NCI-H2081 treated with DMSO at 0.1 percent for 48 hours (cell line): Measurements from ENCODE around the gene WWOX.

Experiments
- DNase-seq: peaks from one replicate; lab custom pipeline; 2025; lab: John Stamatoyannopoulos, UW

The WWOX gene

GRCh38 chr16:79104567-79104966, 1005.1 kb downstream of the WWOX start:
- DNase-seq: no peak

DNA sequence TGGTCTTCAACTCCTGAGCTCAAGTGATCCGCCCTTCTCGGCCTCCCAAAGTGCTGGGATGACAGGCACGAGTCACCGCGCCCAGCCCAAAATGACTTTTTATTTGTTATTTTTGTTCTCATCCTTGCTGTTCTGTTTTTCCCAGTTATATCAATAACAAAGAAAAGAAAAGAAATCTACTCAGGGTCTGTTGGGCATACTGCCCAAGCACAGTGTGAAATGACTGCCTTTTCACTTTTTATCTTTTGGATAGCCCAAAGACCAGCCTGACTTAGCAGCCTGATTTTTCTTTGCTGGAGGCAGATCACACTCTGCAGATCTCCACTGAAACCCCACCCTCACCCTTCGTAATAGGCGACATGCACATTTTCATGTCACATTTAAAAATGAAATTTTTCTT, 1007.8 kb downstream of the WWOX start:
- DNase-seq: no peak

- DNase-seq: no peak
Observed at GRCh38 chr16:79109771-79110170, 1010.3 kb downstream of the WWOX start.

DNA sequence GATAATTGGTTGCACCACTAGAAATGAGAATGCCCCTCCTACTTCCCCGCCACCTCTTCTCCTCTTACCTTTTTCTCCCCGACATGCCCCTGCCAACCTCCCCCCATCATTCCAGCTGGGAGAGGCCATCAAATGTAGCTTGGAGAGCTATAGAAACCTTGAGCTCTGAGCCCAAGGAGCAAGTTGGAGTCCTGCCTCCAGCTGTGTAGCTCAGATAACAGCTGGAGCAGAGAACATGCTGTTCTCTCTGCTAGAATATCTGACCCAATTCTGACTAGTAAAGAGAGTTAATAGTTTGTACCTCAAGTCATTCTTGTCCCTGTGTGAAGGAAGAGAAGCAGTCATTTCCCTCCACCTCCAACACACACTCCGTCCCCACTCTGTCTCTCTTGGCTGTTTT, 1010.8 kb downstream of the WWOX start:
- no peak for DNase-seq

- DNase-seq: no peak
Observed at GRCh38 chr16:79110953-79111352, 1011.5 kb downstream of the WWOX start.

GRCh38 chr16:79112462-79112861, 1013.0 kb downstream of the WWOX start:
- no peak for DNase-seq

DNA sequence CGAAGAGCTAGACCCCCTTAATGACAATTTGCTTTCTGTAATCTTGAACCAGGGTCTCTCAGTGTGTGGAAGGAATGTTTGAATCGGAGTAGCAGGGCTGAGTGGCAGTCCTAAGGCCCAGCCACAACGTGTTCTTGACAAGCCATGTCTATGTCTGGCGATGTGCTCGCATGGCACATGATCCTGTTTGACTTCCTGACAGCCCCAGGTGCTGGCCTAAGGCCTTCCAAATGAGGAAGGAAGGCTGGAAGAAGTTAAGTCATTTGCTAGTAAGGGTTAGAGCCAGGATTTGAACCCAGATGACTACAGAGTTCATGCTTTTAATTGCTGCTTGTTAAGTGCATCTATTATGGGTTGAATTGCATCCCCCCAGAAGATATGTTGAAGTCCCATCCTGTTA, 1014.4 kb downstream of the WWOX start:
- no peak for DNase-seq

DNA sequence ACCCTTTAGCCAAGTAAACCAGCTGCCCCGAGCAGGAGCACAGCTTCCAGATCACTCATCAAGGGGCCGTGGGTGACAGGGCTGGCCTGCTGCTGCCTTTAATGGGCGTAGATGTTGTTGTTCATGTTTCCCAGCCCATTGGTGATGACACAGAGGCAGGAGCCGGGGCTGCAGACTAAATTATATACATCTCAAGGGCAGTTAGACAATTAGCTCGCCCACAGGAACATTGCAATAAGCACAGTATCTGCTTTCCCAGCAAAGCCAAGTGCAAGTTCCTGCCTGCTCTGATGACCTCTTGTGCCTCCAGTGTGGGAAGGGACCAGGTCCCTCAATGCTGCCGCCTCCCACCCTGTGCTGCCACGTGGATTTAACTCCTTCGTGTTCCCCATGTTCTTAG, 1015.3 kb downstream of the WWOX start:
- no peak for DNase-seq

- DNase-seq: no peak
Observed at GRCh38 chr16:79121906-79122305, 1022.5 kb downstream of the WWOX start.

DNA sequence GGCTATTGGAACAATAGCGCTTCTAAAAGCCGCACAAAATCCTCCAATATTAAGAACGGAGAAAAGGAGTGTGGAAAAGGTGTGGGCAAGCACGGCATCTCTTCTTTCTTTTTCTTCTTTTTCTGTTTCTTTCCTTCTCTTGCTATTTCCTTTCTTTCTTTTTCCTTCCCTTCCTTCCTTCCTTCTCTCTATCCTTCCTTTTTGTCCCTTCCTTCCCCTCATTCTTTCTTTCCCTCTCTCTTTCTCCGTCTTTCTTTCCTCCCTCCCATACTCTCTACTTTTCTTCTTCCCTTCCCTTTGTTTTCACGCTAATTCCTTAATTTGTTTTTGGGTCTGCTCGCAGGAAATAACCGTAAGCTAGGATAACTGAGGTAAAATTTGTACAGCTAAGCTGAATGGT, 1022.9 kb downstream of the WWOX start:
- no peak for DNase-seq

DNA sequence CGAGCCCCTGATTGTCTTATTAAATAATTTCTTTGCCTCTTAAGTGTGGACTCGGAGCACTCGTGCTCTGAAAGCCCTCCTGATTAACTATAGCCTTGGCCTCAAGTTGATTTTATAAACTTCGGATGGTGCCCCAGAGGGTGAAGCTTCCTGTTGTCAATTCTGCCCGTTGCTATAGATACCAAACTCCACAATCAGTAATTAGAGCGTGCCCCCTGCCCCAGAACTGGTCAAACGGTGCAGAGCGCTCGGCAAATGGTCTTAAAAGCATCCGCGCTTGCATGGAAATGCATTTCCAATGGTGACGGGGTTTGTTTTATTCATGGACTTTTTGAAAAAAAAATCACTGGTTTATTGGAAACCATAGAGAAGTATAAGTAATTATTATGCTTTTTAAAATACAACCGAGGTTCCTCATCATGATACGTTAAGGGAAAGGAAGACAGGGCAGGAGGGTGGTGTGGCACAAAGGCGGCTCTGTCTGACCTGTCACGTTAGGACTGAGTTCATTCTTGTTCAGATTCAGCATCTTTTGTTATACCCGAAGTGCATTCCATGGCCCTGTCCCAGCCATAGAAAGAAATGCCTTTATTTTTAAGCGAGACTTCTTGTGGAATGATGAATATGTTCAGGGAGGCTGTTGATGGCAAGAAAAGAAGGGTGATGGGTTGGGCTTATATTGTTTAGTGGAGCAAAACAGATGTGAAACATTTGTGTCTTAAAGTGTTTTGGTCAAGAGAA, 1024.7 kb downstream of the WWOX start:
- DNase-seq: no peak

DNA sequence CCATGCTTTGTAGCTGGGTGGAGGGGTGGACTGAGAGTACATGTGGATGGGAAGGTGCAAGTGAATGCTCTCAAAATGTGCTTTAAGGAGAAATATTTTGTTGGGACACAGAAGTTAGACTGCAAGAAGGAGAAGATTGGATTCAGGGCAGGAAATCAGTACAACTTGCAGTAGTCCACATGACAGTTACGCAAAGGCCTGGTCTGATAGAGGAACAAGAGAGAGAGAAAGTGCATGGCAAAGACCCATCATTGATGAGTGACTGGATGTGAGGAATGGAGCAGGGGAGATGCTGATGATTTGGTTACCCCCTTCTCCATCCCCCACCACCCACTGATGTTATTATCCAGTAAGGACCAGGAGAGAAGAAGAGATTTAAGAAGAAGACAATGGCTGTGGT, 1028.3 kb downstream of the WWOX start:
- no peak for DNase-seq

DNA sequence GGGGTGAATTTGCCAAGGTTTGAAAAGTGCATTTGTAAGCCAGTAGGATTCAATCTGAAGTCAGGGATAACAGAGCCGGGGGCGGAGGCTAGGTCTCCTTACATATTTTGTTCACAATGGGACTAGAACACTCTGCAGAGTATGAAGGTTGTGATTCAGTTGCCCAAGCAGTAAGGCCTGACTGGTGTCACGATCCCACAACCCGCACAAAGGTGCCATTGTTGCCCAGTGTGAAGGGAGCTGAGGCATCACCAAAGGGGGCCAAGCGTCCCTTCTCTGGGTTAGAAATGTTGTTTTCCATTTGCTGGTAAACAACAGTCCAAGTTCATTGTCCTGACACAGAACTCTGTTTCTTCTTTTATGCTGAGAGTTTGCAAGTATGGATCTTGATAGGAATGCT, 1029.3 kb downstream of the WWOX start:
- DNase-seq: no peak

DNA sequence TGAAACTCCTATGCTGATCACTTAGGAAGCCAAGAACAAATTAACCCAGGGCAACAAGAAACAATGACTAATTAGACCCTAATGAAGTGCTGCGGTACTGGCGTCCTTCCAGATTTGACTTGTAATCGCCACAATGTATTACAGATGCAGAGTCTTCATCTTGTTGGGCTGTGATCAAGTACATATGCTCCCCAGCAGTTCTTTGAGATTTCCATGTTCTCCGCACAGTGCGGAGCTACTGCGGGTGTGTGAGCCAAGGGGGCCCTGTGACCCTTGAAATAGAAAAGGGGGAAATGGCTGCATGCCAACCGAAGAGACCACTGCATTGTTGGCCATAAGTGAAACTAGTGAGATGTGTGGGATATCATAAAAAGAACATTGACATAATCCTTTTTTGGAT, 1031.2 kb downstream of the WWOX start:
- no peak for DNase-seq

- no peak for DNase-seq
Observed at GRCh38 chr16:79131321-79132075, 1032.0 kb downstream of the WWOX start.

DNA sequence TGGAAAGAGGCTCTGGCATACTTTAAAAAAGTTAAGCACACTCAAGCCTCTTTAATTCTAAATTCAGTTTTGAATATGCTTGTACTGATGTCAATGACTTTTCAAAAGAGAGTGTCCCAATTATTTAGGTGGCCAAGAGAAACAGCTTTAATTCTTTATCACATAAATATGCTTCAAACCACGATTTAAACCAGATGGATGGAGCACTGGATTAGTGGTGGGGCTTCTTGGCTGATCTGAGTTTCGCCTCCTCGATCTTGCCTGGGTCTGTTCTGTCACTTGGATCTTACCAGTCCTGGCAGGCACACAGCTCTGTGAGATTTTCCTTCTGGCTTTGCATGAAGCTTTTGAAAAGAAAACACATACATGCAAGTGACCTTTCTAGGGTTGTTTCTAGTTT, 1033.2 kb downstream of the WWOX start:
- DNase-seq: no peak

- DNase-seq: no peak
Observed at GRCh38 chr16:79134300-79134699, 1034.8 kb downstream of the WWOX start.

GRCh38 chr16:79136955-79137354, 1037.5 kb downstream of the WWOX start:
- no peak for DNase-seq

- DNase-seq: no peak
Observed at GRCh38 chr16:79137426-79137939, 1038.0 kb downstream of the WWOX start.

GRCh38 chr16:79139799-79140198, 1040.3 kb downstream of the WWOX start:
- no peak for DNase-seq

- no peak for DNase-seq
Observed at GRCh38 chr16:79143026-79143425, 1043.6 kb downstream of the WWOX start.

GRCh38 chr16:79150151-79150550, 1050.7 kb downstream of the WWOX start:
- DNase-seq: no peak

GRCh38 chr16:79150632-79151310, 1051.3 kb downstream of the WWOX start:
- no peak for DNase-seq
